Fibroblast of lung (primary cell): ENCODE data around the gene RAB20. TPM values are rescaled to one million over a fixed set of nuclear protein-coding genes. Genes with fewer than 3 reads are reported as not detected.

ENCODE experiments used
- DNase-seq, 2 donors: peaks; one replicate each; pipeline versions ENCODE4 v3.0.0 to v3.0.0-alpha.2; 2010; ENCODE audit warnings: low read depth in 2 of 2
- H2AFZ ChIP-seq: 2 replicates; pipeline ENCODE4 v1.5.1; 2012; ENCODE audit warnings: low read length, control low read depth, inconsistent platforms
- H3K27ac ChIP-seq: 2 replicates; pipeline ENCODE4 v1.5.1; 2011; ENCODE audit warnings: low read length, control low read depth; ENCODE audit not compliant: insufficient read depth
- H3K27me3 ChIP-seq: 2 replicates; pipeline ENCODE4 v1.5.1; 2011; ENCODE audit warnings: mild to moderate bottlenecking, low read length; ENCODE audit not compliant: control insufficient read depth, insufficient read depth
- H3K36me3 ChIP-seq: 2 replicates; pipeline ENCODE4 v1.5.1; 2011; ENCODE audit warnings: low read length; ENCODE audit not compliant: control insufficient read depth, insufficient read depth
- H3K4me1 ChIP-seq: 2 replicates; pipeline ENCODE4 v1.5.1; 2011; ENCODE audit warnings: low read length; ENCODE audit not compliant: control insufficient read depth, insufficient read depth; ENCODE audit errors: extremely low read depth
- H3K4me2 ChIP-seq: 2 replicates; pipeline ENCODE4 v1.5.1; 2011; ENCODE audit warnings: low read length, control low read depth; ENCODE audit not compliant: insufficient read depth; ENCODE audit errors: extremely low read depth
- H3K4me3 ChIP-seq, 4 experiments: fragments of 200-600 bp in 1 of 4; sonication (generic) in 1 of 4; replicated peaks in 1 of 4; 2 replicates each; pipeline ENCODE4 v1.5.1; 2011 to 2016; ENCODE audit warnings: low read length in 4 of 4, low read depth in 3 of 4, mild to moderate bottlenecking in 3 of 4, control low read depth in 2 of 4, inconsistent platforms in 1 of 4, mixed read lengths in 1 of 4; ENCODE audit not compliant: insufficient read depth in 1 of 4; ENCODE audit errors: control extremely low read depth in 1 of 4
- H3K79me2 ChIP-seq: 2 replicates; pipeline ENCODE4 v1.5.1; 2012; ENCODE audit warnings: mild to moderate bottlenecking, low read length, inconsistent platforms; ENCODE audit not compliant: control insufficient read depth, insufficient read depth
- H3K9ac ChIP-seq: 2 replicates; pipeline ENCODE4 v1.5.1; 2011; ENCODE audit warnings: mild to moderate bottlenecking, low read length, control low read depth; ENCODE audit not compliant: insufficient read depth
- H3K9me3 ChIP-seq: 2 replicates; pipeline ENCODE4 v1.5.1; 2012; ENCODE audit warnings: low read depth, low read length; ENCODE audit not compliant: control insufficient read depth, insufficient read depth
- H4K20me1 ChIP-seq: 2 replicates; pipeline ENCODE4 v1.5.1; 2011; ENCODE audit warnings: low read length; ENCODE audit not compliant: control insufficient read depth, insufficient read depth; ENCODE audit errors: extremely low read depth
- EZH2 ChIP-seq: IDR thresholded peaks from 2 replicates; pipeline ENCODE4 v1.5.1; 2012; ENCODE audit warnings: low read length, control low read depth, mild to moderate bottlenecking; ENCODE audit errors: missing control alignments
- polyA plus RNA-seq, 2 donors: library from polyadenylated mRNA; depleted of rRNA in 1 of 2; stranded (reverse) in 1 of 2; unstranded in 1 of 2; fragments of >200 nt; gene quantifications; 2 replicates each; pipeline ENCODE4 v1.2.1, GENCODE V29; 2011 to 2012; ENCODE audit warnings: missing spikeins in 1 of 2
- total RNA-seq: library from RNA; depleted of rRNA; stranded (reverse); fragments of >200 nt; gene quantifications from 2 replicates; pipeline ENCODE4 v1.2.1, GENCODE V29; 2014
- TF ChIP-seq, protein P1 (sequence below), 2 donors: IDR thresholded peaks in 1 of 2; conservative IDR thresholded peaks in 1 of 2; 1 replicate in 1 of 2; 2 replicates in 1 of 2; pipeline ENCODE4 v1.5.1; 2011 to 2012; ENCODE audit warnings: low read length in 2 of 2, control low read depth in 1 of 2, inconsistent platforms in 1 of 2, low read depth in 1 of 2, mild to moderate bottlenecking in 1 of 2

RAB20 gene
- total and polyA plus RNA-seq, 2 donors (not counting 1 experiment from before 2014, with no cell fraction given) = 3.5 to 4.3 TPM

GRCh38 chr13:110497003-110497402, 64.5 kb downstream of the RAB20 start:
- H3K9me3 ChIP-seq = no peaks in the 10 kb centered on the region
- H4K20me1 ChIP-seq = no peaks in the 10 kb centered on the region
- H3K27me3 ChIP-seq = no peaks in the 10 kb centered on the region
- H3K79me2 ChIP-seq = no peaks in the 10 kb centered on the region
- H3K36me3 ChIP-seq = peaks cover 17% of the 10 kb centered on the region
- H3K4me2 ChIP-seq = no peak overlapping the region
- H3K27ac ChIP-seq = no peak overlapping the region
- H3K9ac ChIP-seq = no peak overlapping the region
- H3K4me3 ChIP-seq = no peak overlapping the region
- no peaks in the 10 kb centered on the region for H3K4me1 ChIP-seq
- TF ChIP-seq EZH2 = no peak
- TF ChIP-seq, protein P1, sequence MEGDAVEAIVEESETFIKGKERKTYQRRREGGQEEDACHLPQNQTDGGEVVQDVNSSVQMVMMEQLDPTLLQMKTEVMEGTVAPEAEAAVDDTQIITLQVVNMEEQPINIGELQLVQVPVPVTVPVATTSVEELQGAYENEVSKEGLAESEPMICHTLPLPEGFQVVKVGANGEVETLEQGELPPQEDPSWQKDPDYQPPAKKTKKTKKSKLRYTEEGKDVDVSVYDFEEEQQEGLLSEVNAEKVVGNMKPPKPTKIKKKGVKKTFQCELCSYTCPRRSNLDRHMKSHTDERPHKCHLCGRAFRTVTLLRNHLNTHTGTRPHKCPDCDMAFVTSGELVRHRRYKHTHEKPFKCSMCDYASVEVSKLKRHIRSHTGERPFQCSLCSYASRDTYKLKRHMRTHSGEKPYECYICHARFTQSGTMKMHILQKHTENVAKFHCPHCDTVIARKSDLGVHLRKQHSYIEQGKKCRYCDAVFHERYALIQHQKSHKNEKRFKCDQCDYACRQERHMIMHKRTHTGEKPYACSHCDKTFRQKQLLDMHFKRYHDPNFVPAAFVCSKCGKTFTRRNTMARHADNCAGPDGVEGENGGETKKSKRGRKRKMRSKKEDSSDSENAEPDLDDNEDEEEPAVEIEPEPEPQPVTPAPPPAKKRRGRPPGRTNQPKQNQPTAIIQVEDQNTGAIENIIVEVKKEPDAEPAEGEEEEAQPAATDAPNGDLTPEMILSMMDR (conservative IDR thresholded peaks at IDR 0.05 in 1 of 2, IDR thresholded peaks at IDR 0.05 in 1 of 2; ENCODE audit: low read depth in 1 of 2, low read length in 2 of 2) = no peak
- H2AFZ ChIP-seq = no peak overlapping the region
- DNase-seq = no peak

- DNase-seq = no peak
- Histone ChIP-seq H3K4me3 (no peak overlapping the region), H2AFZ (no peak overlapping the region), H4K20me1 (no peaks in the 10 kb centered on the region), H3K4me2 (no peak overlapping the region), H3K27me3 (no peaks in the 10 kb centered on the region), H3K79me2 (no peaks in the 10 kb centered on the region), H3K27ac (no peak overlapping the region), H3K9me3 (no peaks in the 10 kb centered on the region), H3K9ac (no peak overlapping the region), H3K4me1 (no peaks in the 10 kb centered on the region), H3K36me3 (peaks cover 18% of the 10 kb centered on the region)
- TF ChIP-seq, protein P1 (conservative IDR thresholded peaks at IDR 0.05 in 1 of 2, IDR thresholded peaks at IDR 0.05 in 1 of 2; ENCODE audit: low read depth in 1 of 2, low read length in 2 of 2) = no peak
- TF ChIP-seq EZH2 = no peak
Measured at GRCh38 chr13:110496281-110496680, 65.2 kb downstream of the RAB20 start.

DNA sequence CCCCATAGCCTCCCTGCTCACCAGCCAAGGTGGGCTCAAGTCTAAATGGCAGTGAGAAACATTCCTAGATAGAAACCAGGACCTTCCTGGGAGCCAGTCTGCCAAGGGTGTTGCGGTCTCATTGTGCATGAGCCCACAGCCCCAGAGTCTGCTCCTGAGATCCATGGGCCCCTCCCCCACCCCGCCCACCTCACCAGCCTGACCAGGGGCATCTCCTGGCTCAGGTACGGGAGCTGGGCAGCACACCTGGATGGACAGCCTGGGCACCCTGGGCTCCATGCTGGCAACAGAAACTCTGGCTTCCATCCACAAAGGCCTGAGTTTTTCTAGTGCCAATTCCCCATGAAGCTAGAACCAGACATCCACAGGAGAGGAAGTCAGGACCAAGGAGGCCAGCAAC, 65.6 kb downstream of the RAB20 start:
- Histone ChIP-seq H3K27ac (no peak overlapping the region), H3K4me2 (no peak overlapping the region), H3K36me3 (peaks cover 18% of the 10 kb centered on the region), H3K27me3 (no peaks in the 10 kb centered on the region), H3K79me2 (no peaks in the 10 kb centered on the region), H3K4me1 (no peaks in the 10 kb centered on the region), H3K4me3 (no peak overlapping the region), H2AFZ (no peak overlapping the region), H3K9ac (no peak overlapping the region), H4K20me1 (no peaks in the 10 kb centered on the region), H3K9me3 (no peaks in the 10 kb centered on the region)
- TF ChIP-seq EZH2 = no peak
- TF ChIP-seq, protein P1 (conservative IDR thresholded peaks at IDR 0.05 in 1 of 2, IDR thresholded peaks at IDR 0.05 in 1 of 2; ENCODE audit: low read depth in 1 of 2, low read length in 2 of 2) = no peak
- DNase-seq = no peak
